Central memory CD8-positive, alpha-beta T cell (primary cell): Measurements from ENCODE around the gene TSC22D1.

Source experiments
- ATAC-seq: fragments of 150-1000 bp; cut with Tn5 transposase; replicated peaks from 2 replicates; pipeline ENCODE4 v1.10.0; 2022; ENCODE audit warnings: mild to moderate bottlenecking, moderate FRiP score, moderate number of reproducible peaks; ENCODE audit not compliant: poor library complexity, severe bottlenecking; ENCODE audit errors: extremely low read depth
- DNase-seq, 2 donors: peaks; one replicate each; pipeline ENCODE4 v3.0.0; 2021; ENCODE audit warnings: low spot score in 2 of 2
- H3K27ac Mint-ChIP-seq: one replicate; pipeline ENCODE4 v1.8.0; 2022; ENCODE audit warnings: low read depth, mild to moderate bottlenecking, moderate library complexity, mixed read lengths
- H3K27me3 Mint-ChIP-seq: one replicate; pipeline ENCODE4 v1.8.0; 2022; ENCODE audit warnings: mixed read lengths
- H3K36me3 Mint-ChIP-seq: one replicate; pipeline ENCODE4 v1.8.0; 2022; ENCODE audit warnings: mild to moderate bottlenecking, moderate library complexity, mixed read lengths; ENCODE audit not compliant: insufficient read depth
- H3K4me1 Mint-ChIP-seq: one replicate; pipeline ENCODE4 v1.8.0; 2022; ENCODE audit warnings: mixed read lengths
- H3K4me3 Mint-ChIP-seq: one replicate; pipeline ENCODE4 v1.8.0; 2022; ENCODE audit warnings: mild to moderate bottlenecking, moderate library complexity, mixed read lengths
- H3K9me3 Mint-ChIP-seq: one replicate; pipeline ENCODE4 v1.8.0; 2022; ENCODE audit warnings: mixed read lengths

The TSC22D1 gene

GRCh38 chr13:44591316-44591715 lies 15.2 kb upstream of the TSC22D1 start:
- H3K4me3 Mint-ChIP-seq: no peak overlapping the region
- ATAC-seq (no peak), DNase-seq (no peak)
- H3K36me3 Mint-ChIP-seq: peaks cover 2% of the 10 kb centered on the region
- H3K4me1 Mint-ChIP-seq: no peaks in the 10 kb centered on the region
- H3K27me3 Mint-ChIP-seq: peaks cover 40% of the 10 kb centered on the region
- H3K9me3 Mint-ChIP-seq: no peaks in the 10 kb centered on the region
- no peak overlapping the region for H3K27ac Mint-ChIP-seq

- peaks cover 4% of the 10 kb centered on the region for H3K4me1 Mint-ChIP-seq
- H3K27me3 Mint-ChIP-seq: peaks cover 7% of the 10 kb centered on the region
- ATAC-seq (no peak), DNase-seq (no peak)
- H3K9me3 Mint-ChIP-seq: no peaks in the 10 kb centered on the region
- H3K27ac Mint-ChIP-seq: no peak overlapping the region
- H3K4me3 Mint-ChIP-seq: no peak overlapping the region
- H3K36me3 Mint-ChIP-seq: peaks cover 3% of the 10 kb centered on the region
Observed at GRCh38 chr13:44583137-44583536, 7.0 kb upstream of the TSC22D1 start.

- DNase-seq: no peak
- peaks cover 35% of the 10 kb centered on the region for H3K4me1 Mint-ChIP-seq
- peak overlapping the region; percentile 88 for H3K27ac Mint-ChIP-seq
- H3K27me3 Mint-ChIP-seq: no peaks in the 10 kb centered on the region
- H3K9me3 Mint-ChIP-seq: no peaks in the 10 kb centered on the region
- ATAC-seq: no peak
- peaks cover 22% of the 10 kb centered on the region for H3K36me3 Mint-ChIP-seq
- H3K4me3 Mint-ChIP-seq: peak overlapping the region; percentile 97
Observed at GRCh38 chr13:44578067-44578400, 1.9 kb upstream of the TSC22D1 start.

- H3K4me3 Mint-ChIP-seq: peak overlapping the region; percentile 97
- ATAC-seq: peak; percentile 68
- DNase-seq: peak; percentile 89
- peak overlapping the region; percentile 88 for H3K27ac Mint-ChIP-seq
- peaks cover 41% of the 10 kb centered on the region for H3K4me1 Mint-ChIP-seq
- H3K27me3 Mint-ChIP-seq: no peaks in the 10 kb centered on the region
- peaks cover 22% of the 10 kb centered on the region for H3K36me3 Mint-ChIP-seq
- no peaks in the 10 kb centered on the region for H3K9me3 Mint-ChIP-seq
Observed at GRCh38 chr13:44577236-44578066, 1.3 kb upstream of the TSC22D1 start.

GRCh38 chr13:44576351-44577235 lies 463 bp upstream of the TSC22D1 start:
- ATAC-seq (peak; percentile 21), DNase-seq (peak in 1 of 2 donors; percentile 31)
- H3K4me3 Mint-ChIP-seq: peak overlapping the region; percentile 97
- H3K36me3 Mint-ChIP-seq: peaks cover 22% of the 10 kb centered on the region
- no peaks in the 10 kb centered on the region for H3K27me3 Mint-ChIP-seq
- no peaks in the 10 kb centered on the region for H3K9me3 Mint-ChIP-seq
- H3K27ac Mint-ChIP-seq: peak overlapping the region; percentile 91
- peaks cover 48% of the 10 kb centered on the region for H3K4me1 Mint-ChIP-seq

GRCh38 chr13:44575035-44575434 lies 1.1 kb downstream of the TSC22D1 start:
- peaks cover 22% of the 10 kb centered on the region for H3K36me3 Mint-ChIP-seq
- no peaks in the 10 kb centered on the region for H3K9me3 Mint-ChIP-seq
- H3K4me1 Mint-ChIP-seq: peaks cover 48% of the 10 kb centered on the region
- peak overlapping the region; percentile 91 for H3K27ac Mint-ChIP-seq
- DNase-seq: no peak
- peak overlapping the region; percentile 97 for H3K4me3 Mint-ChIP-seq
- no peaks in the 10 kb centered on the region for H3K27me3 Mint-ChIP-seq
- no peak for ATAC-seq

GRCh38 chr13:44574466-44574855 lies 1.7 kb downstream of the TSC22D1 start:
- DNase-seq (no peak), ATAC-seq (no peak)
- H3K9me3 Mint-ChIP-seq: no peaks in the 10 kb centered on the region
- H3K4me3 Mint-ChIP-seq: peak overlapping the region; percentile 97
- H3K27ac Mint-ChIP-seq: peak overlapping the region; percentile 91
- no peaks in the 10 kb centered on the region for H3K27me3 Mint-ChIP-seq
- peaks cover 22% of the 10 kb centered on the region for H3K36me3 Mint-ChIP-seq
- H3K4me1 Mint-ChIP-seq: peaks cover 48% of the 10 kb centered on the region

GRCh38 chr13:44573790-44574465 lies 2.2 kb downstream of the TSC22D1 start:
- Mint-ChIP-seq H3K27ac (no peak overlapping the region), H3K27me3 (no peaks in the 10 kb centered on the region), H3K4me1 (peaks cover 52% of the 10 kb centered on the region), H3K4me3 (peak overlapping the region; percentile 97), H3K9me3 (no peaks in the 10 kb centered on the region), H3K36me3 (peaks cover 24% of the 10 kb centered on the region)
- ATAC-seq (no peak), DNase-seq (no peak)

GRCh38 chr13:44573071-44573470 lies 3.1 kb downstream of the TSC22D1 start:
- Mint-ChIP-seq H3K9me3 (no peaks in the 10 kb centered on the region), H3K4me1 (peaks cover 55% of the 10 kb centered on the region)

GRCh38 chr13:44566601-44567000 lies 9.5 kb downstream of the TSC22D1 start:
- H3K36me3 Mint-ChIP-seq: peaks cover 2% of the 10 kb centered on the region
- no peak overlapping the region for H3K4me3 Mint-ChIP-seq
- peaks cover 44% of the 10 kb centered on the region for H3K4me1 Mint-ChIP-seq
- H3K27ac Mint-ChIP-seq: no peak overlapping the region
- H3K9me3 Mint-ChIP-seq: no peaks in the 10 kb centered on the region
- H3K27me3 Mint-ChIP-seq: no peaks in the 10 kb centered on the region
- DNase-seq (no peak), ATAC-seq (no peak)

More at GRCh38 chr13:44573071-44573470, 3.1 kb downstream of the TSC22D1 start:
- H3K27ac Mint-ChIP-seq: no peak overlapping the region
- ATAC-seq (no peak), DNase-seq (no peak)
- peaks cover 20% of the 10 kb centered on the region for H3K36me3 Mint-ChIP-seq
- no peak overlapping the region for H3K4me3 Mint-ChIP-seq
- H3K27me3 Mint-ChIP-seq: no peaks in the 10 kb centered on the region

GRCh38 chr13:44565881-44566280 lies 10.2 kb downstream of the TSC22D1 start:
- H3K4me1 Mint-ChIP-seq: peaks cover 44% of the 10 kb centered on the region
- ATAC-seq: no peak

GRCh38 chr13:44564936-44565335 lies 11.2 kb downstream of the TSC22D1 start:
- Mint-ChIP-seq H3K4me1 (peaks cover 44% of the 10 kb centered on the region), H3K36me3 (peaks cover 2% of the 10 kb centered on the region), H3K4me3 (no peak overlapping the region), H3K9me3 (no peaks in the 10 kb centered on the region), H3K27me3 (no peaks in the 10 kb centered on the region), H3K27ac (no peak overlapping the region)
- DNase-seq (no peak), ATAC-seq (no peak)

More at GRCh38 chr13:44565881-44566280, 10.2 kb downstream of the TSC22D1 start:
- H3K27me3 Mint-ChIP-seq: no peaks in the 10 kb centered on the region
- peaks cover 2% of the 10 kb centered on the region for H3K36me3 Mint-ChIP-seq
- H3K4me3 Mint-ChIP-seq: no peak overlapping the region
- H3K9me3 Mint-ChIP-seq: no peaks in the 10 kb centered on the region
- no peak for DNase-seq
- no peak overlapping the region for H3K27ac Mint-ChIP-seq
